Fibroblast of skin of left biceps (primary cell): ENCODE results near the gene CARD9.

Experiments
- DNase-seq, 2 experiments: peaks; one replicate each; pipeline ENCODE4 v3.0.0-alpha.2; 2013; ENCODE audit warnings: low read depth in 2 of 2

The CARD9 gene

DNA sequence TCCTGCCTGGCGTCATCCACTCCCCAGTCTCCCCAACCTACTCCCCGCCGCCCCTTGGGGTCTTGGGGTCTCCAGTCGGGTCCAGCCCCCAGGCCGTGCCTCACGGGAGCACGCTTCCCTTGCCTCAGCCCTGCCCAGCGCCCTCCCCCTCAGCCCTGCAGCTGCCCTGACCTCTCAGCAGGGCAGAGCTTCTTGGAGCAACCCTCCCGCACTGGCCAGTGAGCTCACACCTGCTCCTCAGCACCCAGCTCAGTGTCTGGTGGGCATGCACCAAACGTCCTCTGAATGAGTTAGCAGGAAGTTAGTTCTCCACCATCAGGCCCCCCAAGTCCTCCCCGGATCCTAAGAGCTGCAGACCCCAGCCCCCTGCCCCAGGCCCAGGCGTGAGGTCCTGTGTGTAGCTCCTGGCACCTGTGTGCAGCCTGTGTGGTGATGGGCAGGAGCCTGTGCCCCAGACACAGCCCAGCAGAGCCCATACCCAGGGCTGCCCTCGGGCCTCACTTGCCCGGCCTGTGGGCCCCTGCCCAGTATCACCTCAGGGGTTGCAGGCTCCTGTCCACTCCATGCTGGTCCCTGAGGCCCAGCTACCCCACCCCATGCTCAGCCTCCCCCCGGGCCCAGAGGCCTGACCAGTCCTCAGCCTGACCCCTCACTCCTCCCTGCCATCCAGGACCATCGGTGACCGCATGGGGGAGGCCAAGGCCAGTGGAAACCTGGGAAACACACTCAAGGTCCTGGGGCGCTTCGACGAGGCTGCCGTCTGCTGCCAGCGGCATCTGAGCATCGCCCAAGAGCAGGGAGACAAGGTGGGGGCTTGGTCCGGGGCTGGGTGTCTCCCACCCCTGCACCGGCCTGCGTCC lies 37.9 kb downstream of the CARD9 start:
- DNase-seq, result no peak

DNA sequence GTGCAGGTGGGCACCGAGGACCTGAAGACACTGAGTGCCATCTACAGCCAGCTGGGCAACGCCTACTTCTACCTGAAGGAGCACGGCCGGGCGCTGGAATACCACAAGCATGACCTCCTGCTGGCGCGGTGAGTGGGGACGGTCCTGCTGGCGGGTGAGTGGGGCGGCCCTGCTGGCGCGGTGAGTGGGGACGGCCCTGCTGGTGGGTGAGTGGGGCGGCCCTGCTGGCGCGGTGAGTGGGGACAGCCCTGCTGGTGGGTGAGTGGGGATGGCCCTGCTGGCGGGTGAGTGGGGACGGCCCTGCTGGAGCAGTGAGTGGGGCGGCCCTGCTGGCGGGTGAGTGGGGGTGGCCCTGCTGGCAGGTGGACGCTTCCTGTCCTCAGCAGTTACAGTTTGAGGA lies 38.9 kb downstream of the CARD9 start:
- DNase-seq, result no peak

DNA sequence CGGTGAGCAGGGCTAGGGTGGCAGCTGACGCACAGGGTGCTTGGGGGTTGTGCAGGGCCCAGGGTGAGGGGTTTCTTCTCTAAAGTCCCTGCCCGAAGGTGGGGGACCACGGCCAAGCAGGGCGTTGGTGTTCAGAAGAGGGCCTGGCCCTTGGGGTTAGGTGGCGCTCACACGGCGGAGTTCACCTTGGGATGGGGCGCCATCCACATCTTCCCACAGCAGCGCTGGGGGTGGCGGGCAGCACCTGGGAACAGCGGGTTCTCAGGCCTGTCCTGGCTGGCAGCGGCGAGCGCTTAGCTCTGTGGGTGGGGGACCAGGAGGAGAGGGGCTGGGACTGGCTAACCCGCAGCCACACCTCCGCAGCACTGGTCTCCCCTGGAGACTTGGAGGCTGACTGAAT lies 40.0 kb downstream of the CARD9 start:
- no peak for DNase-seq

DNA sequence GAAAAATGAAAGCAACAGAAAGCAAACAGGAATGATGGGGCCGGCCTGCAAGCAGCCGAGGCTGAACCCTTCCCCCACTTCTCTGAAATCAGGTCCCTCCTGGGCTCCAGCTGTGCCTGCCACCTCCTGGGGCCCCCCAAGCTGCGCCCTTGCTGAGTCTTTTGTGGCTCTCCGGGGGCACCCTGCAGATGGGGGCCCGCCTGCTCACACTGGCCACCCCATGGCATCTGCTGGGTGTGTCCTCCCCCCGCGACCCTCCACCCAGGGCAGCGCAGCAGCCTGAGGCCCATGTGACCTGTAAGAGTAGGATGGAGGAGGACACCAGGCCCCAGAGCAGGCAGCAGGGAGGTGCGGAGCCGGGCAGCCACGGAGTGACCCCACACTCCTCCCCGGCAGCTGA lies 40.4 kb downstream of the CARD9 start:
- no peak for DNase-seq

DNA sequence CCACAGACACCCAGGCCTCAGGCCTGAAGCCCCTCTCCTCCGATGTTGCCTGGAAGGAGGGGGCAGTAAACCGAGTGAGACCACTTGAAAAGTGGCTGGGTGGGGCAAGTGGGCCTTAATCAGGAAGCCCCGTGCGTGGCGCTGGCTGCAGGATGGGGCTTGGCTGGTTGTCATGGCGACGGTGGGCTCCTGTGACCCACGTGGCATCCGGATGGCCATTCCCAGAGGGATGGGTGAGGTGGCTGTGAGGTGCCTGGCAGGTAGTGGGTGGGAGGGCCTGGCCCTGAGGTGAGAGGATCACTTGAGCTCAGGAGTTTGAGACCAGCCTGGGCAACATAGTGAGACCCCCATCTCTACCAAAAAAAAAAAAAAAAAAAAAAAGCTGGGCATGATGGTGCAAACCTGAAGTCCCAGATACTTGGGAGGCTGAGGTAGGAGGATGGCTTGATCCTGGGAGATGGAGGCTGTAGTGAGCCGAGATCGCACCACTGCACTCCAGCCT lies 40.9 kb downstream of the CARD9 start:
- DNase-seq, result no peak

- no peak for DNase-seq
These were observed 41.6 kb downstream of the CARD9 start for GRCh38 chr9:136331556-136332481.

DNA sequence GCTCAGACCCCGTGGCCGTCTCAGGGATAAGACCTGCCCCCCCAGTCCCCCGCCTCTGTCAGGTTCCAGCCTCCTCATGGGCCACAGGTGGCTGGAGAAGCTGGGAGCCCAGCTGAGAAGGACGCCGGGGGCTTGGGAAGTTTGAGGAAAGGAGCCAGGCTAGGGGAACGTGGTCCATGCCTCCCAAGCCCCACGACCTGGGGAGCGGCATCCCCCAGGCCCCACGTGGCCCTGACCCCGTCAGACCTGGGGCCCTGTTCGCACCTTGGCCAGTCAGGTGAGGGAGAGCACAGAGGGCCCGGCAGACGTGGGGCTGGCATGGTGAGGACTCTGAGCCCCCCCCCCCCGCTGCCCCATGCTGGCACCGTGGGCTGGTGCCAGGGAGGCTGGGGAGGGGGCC lies 42.4 kb downstream of the CARD9 start:
- no peak for DNase-seq

GRCh38 chr9:136330406-136330990 lies 43.0 kb downstream of the CARD9 start:
- no peak for DNase-seq

DNA sequence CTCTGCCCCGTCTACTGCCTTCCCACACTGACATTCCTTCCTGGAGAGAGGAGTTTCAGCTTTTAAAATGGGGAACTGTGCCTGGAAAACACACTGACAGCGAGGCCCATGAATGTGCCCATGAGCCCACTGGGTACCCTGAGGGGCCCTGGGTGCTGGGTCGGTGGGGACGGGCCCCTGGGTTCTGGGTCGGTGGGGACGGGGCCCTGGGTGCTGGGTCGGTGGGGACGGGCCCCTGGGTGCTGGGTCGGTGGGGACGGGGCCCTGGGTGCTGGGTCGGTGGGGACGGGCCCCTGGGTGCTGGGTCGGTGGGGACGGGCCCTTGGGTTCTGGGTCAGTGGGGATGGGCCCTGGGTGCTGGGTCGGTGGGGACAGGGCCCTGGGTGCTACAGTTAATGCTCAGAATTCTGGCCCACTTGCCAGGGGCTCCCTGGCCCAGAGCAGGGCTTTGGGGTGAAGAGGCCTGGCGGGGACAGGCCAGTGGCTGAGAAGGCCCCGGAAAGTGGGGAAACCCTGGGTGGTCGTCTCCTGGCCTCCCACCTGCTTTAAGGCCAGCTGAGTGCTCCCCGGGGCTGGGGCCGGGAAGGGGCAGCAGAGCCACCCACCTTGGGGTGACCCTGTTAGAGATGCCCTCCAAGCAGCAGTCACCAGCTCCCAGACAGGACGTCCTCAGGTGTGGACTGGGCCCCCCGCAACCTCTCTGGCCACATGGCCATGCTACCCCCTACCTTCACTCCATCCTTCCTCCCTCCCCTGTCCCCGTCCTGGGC lies 43.6 kb downstream of the CARD9 start:
- no peak for DNase-seq

GRCh38 chr9:136329211-136329627 lies 44.2 kb downstream of the CARD9 start:
- DNase-seq, result no peak

GRCh38 chr9:136328622-136329041 lies 44.8 kb downstream of the CARD9 start:
- no peak for DNase-seq

DNA sequence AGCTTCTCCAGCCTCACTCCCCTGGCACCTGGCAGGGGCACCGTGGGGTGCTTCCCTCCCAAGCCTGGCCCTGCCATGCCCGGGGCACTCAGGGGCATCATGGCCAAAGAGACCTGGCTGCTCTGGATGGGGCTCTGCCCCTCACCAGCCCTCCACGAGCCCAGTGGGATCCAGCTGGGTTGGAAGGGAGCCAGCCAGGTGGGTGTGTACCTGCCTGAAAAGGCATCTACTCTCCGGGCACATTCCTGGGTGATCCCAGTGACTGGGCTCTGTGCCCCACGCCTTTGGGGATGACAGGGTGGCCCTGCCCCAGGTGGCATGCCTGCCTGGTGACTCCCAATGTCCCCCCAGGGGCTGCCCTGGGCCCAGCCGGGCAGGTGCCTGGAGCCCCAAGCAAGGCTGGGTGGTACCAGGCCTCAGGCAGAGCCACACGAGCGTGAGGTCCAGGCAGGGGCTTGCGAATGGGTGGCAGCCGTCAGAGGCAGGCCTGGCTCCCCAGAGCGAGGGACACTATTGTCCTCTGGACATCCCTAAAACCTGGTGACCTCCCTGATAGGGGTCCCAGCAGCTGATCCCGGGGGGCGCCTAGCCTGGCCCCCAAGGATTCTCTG lies 45.4 kb downstream of the CARD9 start:
- DNase-seq, result no peak

DNA sequence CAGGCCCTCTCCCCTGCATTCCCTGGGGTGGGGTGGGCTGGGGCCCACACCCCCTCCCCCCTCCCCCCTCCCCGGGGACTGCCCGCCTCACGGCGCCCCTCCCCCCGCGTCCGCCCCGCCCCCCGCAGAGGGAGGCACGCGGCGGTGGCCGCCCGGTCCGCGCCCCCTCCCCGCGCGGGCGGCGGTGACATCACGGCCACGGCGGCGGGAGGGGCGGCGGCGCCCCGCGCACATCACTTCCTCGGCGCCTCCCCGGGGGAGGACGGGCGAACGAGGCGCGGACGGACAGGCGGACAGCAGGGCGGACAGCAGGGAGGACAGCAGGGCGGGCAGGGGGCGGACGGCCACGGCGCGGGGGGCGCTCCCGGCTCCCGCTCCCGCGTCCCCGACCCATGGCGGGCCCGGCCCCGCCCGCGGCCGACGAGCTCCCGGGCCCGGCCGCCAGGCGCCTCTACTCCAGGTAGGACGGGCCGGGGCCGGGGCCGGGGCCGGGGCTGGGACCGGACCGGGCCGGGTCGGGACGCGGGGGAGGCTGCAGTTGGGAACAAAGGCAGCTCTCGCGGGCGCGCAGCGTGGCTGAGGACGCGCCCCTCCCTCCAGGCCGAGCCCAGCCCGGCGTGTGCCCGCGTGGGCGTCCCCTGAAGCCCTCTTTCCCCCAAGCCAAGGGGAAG lies 46.0 kb downstream of the CARD9 start, which contains the start of gene GPSM1:
GPSM1 (plus strand) TSS at position 236 of the 671 bp plus-strand sequence; CDS start at position 393, 157 bp downstream.
- DNase-seq, result peak in 1 of 2 experiments; percentile 19

GRCh38 chr9:136326761-136327303 lies 46.6 kb downstream of the CARD9 start:
- DNase-seq, result no peak

DNA sequence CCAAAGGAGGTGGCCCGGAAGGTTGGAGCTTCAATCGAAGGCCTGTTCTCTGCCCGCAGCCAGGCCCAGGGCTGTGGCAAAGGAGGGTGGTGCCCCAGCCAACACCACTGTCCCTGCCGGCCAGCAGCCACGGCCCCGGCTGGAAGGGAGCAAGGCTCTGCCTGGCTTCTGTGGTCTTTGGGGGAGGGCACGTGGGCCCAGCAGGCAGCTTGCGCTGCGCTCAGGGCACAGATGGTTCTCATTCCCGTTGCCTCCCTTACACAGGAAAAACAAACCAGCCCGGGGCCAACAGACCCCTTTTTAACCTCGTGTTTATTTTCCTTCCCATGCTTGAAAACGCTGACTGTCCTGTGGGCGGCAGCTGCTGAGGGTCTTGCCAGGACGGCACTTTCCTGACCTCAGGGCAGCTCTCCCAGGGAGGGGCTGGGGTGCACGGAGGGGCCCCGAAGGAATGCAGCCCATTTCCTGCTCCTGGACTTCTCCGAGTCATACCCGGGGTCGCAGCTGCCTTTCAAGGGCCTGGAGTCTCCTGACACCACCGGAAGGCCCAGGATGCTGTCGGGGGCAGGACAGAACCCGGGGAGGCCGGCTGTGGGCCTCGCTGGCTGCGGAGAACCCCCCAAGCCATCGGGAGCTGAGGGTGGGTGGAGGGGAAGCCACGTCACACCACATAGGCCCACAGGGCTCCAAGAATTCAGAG lies 47.3 kb downstream of the CARD9 start:
- DNase-seq, result peak; percentile 44

- no peak for DNase-seq
These were observed 48.1 kb downstream of the CARD9 start for GRCh38 chr9:136325358-136325757.

GRCh38 chr9:136324501-136325300 lies 48.8 kb downstream of the CARD9 start:
- no peak for DNase-seq

DNA sequence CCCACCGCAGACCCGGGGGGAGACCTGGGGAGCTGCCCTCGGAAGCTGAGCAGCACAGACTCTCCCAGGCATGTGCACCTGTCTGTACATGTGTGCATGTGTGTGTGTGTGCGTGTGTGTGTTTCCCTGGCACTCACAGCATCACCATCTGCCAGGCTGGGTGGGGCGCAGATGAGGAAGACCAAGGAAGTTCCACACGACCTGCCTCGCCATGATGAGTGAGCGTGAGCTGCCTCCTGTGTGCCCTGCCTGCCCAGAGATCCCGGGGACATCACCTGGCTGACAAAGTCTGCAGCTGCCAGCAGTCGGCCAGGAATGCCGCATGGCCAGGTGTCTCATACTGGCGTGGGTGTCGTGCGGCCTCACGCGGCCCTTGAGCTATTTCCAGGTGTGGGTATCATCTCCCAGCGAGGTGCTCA lies 50.1 kb downstream of the CARD9 start:
- no peak for DNase-seq
